Immature natural killer cell (primary cell): ENCODE data around the gene SLC26A8. TPM values are rescaled to one million over a fixed set of nuclear protein-coding genes. Genes with fewer than 3 reads are reported as not detected.
"Not testable (repeated sequence)": the region's sequence is repeated elsewhere in the genome, so short reads cannot be mapped to it uniquely, and the experiment has no call there.

Experiments used
- DNase-seq, 3 donors: peaks; one replicate each; pipeline ENCODE4 v3.0.0; 2022; ENCODE audit warnings: mixed read lengths in 1 of 3
- H3K27ac Mint-ChIP-seq, 6 donors: one replicate each; pipeline ENCODE4 v1.8.0; 2020; ENCODE audit warnings: mixed read lengths in 6 of 6, mild to moderate bottlenecking in 5 of 6, inconsistent platforms in 4 of 6, moderate library complexity in 3 of 6
- H3K27me3 Mint-ChIP-seq, 3 donors: one replicate each; pipeline ENCODE4 v1.8.0; 2020 to 2021; ENCODE audit warnings: low read depth in 3 of 3, mild to moderate bottlenecking in 3 of 3, mixed read lengths in 3 of 3, moderate library complexity in 3 of 3, inconsistent platforms in 1 of 3
- H3K36me3 Mint-ChIP-seq, 3 donors: one replicate each; pipeline ENCODE4 v1.8.0; 2020; ENCODE audit warnings: mixed read lengths in 3 of 3, inconsistent platforms in 2 of 3, mild to moderate bottlenecking in 2 of 3
- H3K4me1 Mint-ChIP-seq, 2 donors: one replicate each; pipeline ENCODE4 v1.8.0; 2020; ENCODE audit warnings: inconsistent platforms in 2 of 2, mild to moderate bottlenecking in 2 of 2, mixed read lengths in 2 of 2, moderate library complexity in 1 of 2
- H3K4me3 Mint-ChIP-seq, 5 donors: one replicate each; pipeline ENCODE4 v1.8.0; 2020; ENCODE audit warnings: mild to moderate bottlenecking in 5 of 5, mixed read lengths in 5 of 5, inconsistent platforms in 3 of 5, moderate library complexity in 3 of 5
- H3K9me3 Mint-ChIP-seq, 6 donors: one replicate each; pipeline ENCODE4 v1.8.0; 2020; ENCODE audit warnings: mild to moderate bottlenecking in 6 of 6, mixed read lengths in 6 of 6, inconsistent platforms in 4 of 6, moderate library complexity in 3 of 6
- polyA plus RNA-seq, 3 donors: library from polyadenylated mRNA; unstranded; fragments of 300-500 nt; fragmentation: Illumina TruSeq; gene quantifications; one replicate each; pipeline ENCODE4 v1.2.3, GENCODE V29; 2021

Gene SLC26A8
- polyA plus RNA-seq, 3 donors from 2014 or later: not detected

DNA sequence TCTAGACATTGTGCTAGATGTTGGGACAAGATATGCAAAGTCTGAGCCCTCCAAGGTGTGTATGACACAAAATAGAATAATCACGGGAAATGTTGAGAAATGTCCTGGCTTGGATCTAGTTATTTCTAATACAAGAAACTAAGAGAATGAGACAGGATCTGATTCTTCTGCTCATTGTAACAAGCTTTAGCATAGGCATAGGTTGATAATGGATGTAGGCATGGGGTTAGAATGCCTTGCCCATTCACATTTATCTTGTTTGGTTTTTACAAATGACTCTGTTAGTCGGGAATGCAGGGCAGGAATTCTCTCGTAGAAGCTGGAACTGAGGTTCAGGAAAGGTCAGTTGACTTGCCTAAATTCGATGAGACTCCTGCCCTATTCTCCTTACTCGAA lies 1.5 kb upstream of the SLC26A8 start:
- peaks cover 0 to 4% (median 0%) of the 10 kb centered on the region in 3 donors for H3K36me3 Mint-ChIP-seq
- no peak overlapping the region for H3K27ac Mint-ChIP-seq
- no peaks in the 10 kb centered on the region for H3K9me3 Mint-ChIP-seq
- no peak for DNase-seq
- peaks cover 0 to 21% (median 19%) of the 10 kb centered on the region in 3 donors for H3K27me3 Mint-ChIP-seq
- peaks cover 24 to 30% of the 10 kb centered on the region in 2 donors for H3K4me1 Mint-ChIP-seq
- no peak overlapping the region for H3K4me3 Mint-ChIP-seq

DNA sequence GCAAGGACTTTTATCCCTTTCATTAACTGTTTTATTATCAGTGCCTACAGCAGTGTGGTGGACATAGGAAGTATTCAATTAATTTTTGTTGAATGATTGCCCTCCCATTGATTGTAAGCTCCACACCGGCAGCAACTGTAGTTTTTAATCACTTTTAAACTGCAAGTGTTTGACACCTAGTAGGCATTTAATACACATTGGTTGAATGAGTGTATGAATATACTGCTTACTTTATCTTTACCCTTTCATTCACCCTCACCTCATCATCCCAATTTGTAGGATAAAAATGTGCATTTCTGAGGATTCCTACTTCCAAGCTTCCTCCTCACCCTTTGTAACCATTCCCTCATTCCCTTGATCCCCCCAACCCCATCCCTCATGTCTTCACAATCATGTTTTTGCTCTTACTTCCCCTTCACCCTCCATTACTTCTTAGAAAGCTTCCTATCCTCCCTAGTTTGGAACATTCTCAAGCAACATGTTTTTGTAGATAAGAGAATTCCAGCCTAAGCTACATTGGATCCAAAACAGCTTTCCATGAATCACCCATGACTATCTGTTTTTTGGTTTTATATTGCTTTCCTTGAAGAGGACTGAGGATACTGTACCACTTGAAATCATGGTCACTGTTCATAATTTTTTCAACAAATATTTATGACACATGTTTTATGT lies 955 bp upstream of the SLC26A8 start:
- no peak for DNase-seq
- Mint-ChIP-seq H3K4me1 (peaks cover 20 to 25% of the 10 kb centered on the region in 2 donors), H3K36me3 (peaks cover 0 to 4% (median 0%) of the 10 kb centered on the region in 3 donors), H3K27me3 (peaks cover 0 to 21% (median 19%) of the 10 kb centered on the region in 3 donors), H3K27ac (peak overlapping the region in 1 of 6 donors; percentile 46), H3K4me3 (no peak overlapping the region), H3K9me3 (no peaks in the 10 kb centered on the region)

DNA sequence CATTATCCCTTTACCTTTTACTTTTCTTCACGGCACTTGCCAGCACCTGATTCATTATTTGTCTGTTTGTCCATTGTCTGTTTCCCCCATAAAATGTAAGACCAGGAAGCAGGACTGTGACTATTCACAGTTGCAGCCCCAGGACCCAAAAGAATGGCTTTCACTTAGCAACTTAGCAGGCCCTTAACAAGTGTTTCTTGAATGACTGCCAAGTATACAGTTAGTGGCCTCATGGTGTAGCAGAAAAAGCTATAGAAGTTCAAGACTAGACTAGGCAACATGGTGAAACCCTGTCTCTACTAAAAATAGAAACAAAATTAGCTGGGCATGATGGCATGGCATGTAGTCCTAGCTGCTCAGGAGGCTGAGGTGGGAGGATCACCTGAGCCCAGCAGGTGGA lies 4.3 kb downstream of the SLC26A8 start:
- no peak overlapping the region for H3K4me3 Mint-ChIP-seq
- no peaks in the 10 kb centered on the region for H3K4me1 Mint-ChIP-seq
- DNase-seq: no peak
- H3K27ac Mint-ChIP-seq: no peak overlapping the region
- peaks cover 0 to 12% (median 8%) of the 10 kb centered on the region in 3 donors for H3K27me3 Mint-ChIP-seq
- H3K9me3 Mint-ChIP-seq: no peaks in the 10 kb centered on the region
- H3K36me3 Mint-ChIP-seq: peaks cover 0 to 4% (median 0%) of the 10 kb centered on the region in 3 donors

DNA sequence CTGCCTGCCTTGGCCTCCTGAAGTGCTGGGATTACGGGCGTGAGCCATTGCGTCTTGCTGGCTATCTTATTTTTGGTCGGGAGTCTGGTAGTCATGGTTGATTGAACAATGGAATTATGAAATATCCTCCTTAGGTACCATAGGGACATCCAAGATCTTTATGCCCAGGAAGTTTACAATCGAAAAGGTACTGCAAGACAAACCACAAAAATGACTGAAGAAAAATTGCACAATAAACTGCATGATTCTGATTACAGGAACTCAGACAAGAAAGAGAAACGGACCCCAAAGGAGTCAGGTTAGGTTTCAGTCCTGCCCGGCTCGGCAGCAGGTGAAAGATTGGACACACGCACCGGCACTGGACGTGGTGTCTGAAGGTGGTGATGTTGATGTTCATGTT lies 5.3 kb downstream of the SLC26A8 start:
- Mint-ChIP-seq H3K27me3 (peaks cover 0 to 10% (median 8%) of the 10 kb centered on the region in 3 donors), H3K4me1 (no peaks in the 10 kb centered on the region), H3K27ac (no peak overlapping the region), H3K36me3 (no peaks in the 10 kb centered on the region), H3K4me3 (no peak overlapping the region), H3K9me3 (no peaks in the 10 kb centered on the region)
- no peak for DNase-seq

DNA sequence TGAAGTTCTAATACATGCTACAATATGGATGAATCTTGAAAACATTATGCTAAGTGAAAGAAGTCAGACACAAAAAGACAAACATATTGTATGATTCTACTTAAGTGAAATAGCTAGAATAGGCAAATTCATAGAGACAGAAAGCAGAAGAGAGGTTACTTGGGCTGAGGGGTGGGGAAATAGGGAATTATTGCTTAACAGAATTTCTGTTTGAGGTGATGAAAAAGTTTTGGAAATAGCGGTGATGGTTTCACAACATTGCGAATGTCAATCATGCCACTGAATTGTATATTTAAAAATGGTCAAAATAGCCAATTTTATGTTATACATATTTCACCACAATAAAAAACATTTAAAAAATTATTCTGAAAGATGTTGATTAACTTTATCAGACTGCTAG lies 6.1 kb downstream of the SLC26A8 start:
- Mint-ChIP-seq H3K4me1 (no peaks in the 10 kb centered on the region), H3K4me3 (no peak overlapping the region), H3K27ac (no peak overlapping the region), H3K27me3 (peaks cover 0 to 7% (median 2%) of the 10 kb centered on the region in 3 donors), H3K36me3 (no peaks in the 10 kb centered on the region), H3K9me3 (no peaks in the 10 kb centered on the region)
- DNase-seq: no peak

DNA sequence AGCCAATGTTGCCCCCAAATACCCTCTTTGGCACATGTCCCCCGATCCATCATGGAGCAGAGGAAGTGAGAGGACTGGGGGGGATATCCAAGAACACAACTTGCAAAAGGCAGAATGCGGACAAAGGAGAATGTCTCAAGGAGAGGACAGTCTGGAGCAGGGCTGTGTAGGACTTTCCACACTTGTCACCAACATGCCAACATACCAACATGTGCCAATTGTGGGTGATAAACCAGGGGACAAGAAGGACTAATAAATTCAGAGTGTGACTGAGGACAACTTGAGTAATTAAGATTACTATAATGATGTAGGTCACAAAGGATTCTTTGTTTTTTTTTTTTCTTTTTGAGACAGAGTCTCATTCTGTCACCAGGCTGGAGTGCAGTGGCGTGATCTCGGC lies 8.8 kb downstream of the SLC26A8 start:
- DNase-seq: no peak
- Mint-ChIP-seq H3K27me3 (peaks cover 0 to 5% (median 2%) of the 10 kb centered on the region in 3 donors), H3K36me3 (no peaks in the 10 kb centered on the region), H3K4me1 (no peaks in the 10 kb centered on the region), H3K4me3 (no peak overlapping the region), H3K9me3 (no peaks in the 10 kb centered on the region), H3K27ac (no peak overlapping the region)

DNA sequence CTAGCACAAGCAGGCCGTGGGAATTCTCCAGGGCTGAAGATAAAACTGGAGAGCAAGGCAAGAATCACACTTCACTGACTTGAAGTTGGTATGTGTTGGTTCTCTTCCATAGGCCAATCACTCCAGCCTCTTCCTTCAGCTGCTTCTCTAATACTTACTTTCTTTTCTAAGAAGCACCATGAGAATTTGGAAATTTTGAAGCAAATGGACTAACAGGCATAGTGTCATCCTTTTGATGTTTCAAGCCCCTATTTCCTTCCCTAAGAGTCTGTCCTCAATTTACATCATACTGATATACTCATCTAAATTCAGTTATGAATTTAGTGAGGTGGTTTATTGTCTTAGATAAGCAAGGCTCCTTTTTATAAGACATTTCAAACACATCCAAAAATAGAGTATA lies 24.0 kb downstream of the SLC26A8 start:
- no peaks in the 10 kb centered on the region for H3K4me1 Mint-ChIP-seq
- H3K27me3 Mint-ChIP-seq: peaks cover 2 to 4% (median 2%) of the 10 kb centered on the region in 3 donors
- H3K4me3 Mint-ChIP-seq: no peak overlapping the region
- H3K9me3 Mint-ChIP-seq: no peaks in the 10 kb centered on the region
- H3K36me3 Mint-ChIP-seq: no peaks in the 10 kb centered on the region
- no peak for DNase-seq
- no peak overlapping the region for H3K27ac Mint-ChIP-seq

DNA sequence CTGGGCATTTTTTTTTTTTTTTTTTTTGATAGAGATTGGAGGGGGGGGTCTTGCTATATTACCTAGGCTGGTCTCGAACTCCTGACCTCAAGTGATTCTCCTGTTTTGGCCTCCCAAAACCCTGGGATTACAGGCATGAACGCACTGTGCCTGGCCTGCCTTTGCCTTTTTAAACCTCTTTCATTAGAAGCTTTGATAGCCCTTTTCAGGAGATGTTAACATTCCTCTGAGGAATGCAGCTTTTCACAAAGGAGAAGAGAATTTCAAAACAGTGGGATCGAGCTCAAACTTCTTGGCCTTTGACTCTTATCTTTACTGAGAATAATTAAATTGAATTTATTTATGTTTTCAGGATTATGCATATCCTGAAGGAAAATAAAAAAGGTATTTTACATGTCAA lies 31.3 kb downstream of the SLC26A8 start:
- H3K4me1 Mint-ChIP-seq: no peaks in the 10 kb centered on the region
- H3K27me3 Mint-ChIP-seq: peaks cover 0 to 8% (median 2%) of the 10 kb centered on the region in 3 donors
- no peak for DNase-seq
- H3K27ac Mint-ChIP-seq: no peak overlapping the region
- no peak overlapping the region for H3K4me3 Mint-ChIP-seq
- no peaks in the 10 kb centered on the region for H3K36me3 Mint-ChIP-seq
- H3K9me3 Mint-ChIP-seq: no peaks in the 10 kb centered on the region

DNA sequence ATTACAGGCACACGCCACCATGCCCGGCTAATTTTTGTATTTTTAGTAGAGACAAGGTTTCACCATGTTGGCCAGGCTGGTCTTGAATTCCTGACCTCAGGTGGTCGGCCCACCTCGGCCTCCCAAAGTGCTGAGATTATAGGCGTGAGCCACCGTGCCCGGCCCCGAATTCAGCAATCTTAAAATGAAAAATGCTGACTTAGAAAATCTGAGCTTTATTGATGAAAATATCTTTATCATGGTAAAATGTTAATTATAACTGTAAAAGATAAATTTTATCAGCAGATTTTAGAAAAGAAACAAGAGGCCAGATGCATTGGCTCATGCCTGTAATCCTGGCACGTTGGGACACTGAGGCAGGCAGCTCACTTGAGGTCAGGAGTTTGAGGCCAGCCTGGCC lies 36.4 kb downstream of the SLC26A8 start:
- H3K36me3 Mint-ChIP-seq, H3K9me3 Mint-ChIP-seq, DNase-seq, H3K4me1 Mint-ChIP-seq, H3K4me3 Mint-ChIP-seq, H3K27me3 Mint-ChIP-seq, H3K27ac Mint-ChIP-seq: not testable (repeated sequence)

DNA sequence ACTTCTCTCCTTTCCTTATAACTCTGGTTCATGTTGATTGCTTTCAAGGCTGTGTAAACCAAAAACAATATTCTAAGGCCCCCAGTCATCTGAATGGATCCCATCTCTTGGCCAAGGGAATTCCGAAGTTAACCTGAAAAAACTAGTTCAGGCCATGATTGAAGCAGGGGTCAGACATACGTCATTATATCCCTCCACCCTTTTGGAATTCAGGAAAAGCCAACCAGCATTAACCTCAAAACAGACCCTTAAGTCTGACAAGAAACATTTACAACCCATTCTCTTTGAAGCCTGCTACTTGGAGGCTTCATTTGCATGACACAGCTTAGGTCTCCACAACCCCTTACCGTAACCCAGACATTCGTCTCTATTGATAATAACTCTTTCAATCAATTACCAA lies 39.7 kb downstream of the SLC26A8 start:
- Mint-ChIP-seq H3K36me3 (no peaks in the 10 kb centered on the region), H3K9me3 (no peaks in the 10 kb centered on the region), H3K4me3 (no peak overlapping the region), H3K4me1 (no peaks in the 10 kb centered on the region), H3K27ac (no peak overlapping the region), H3K27me3 (peaks cover 0 to 3% (median 2%) of the 10 kb centered on the region in 3 donors)
- DNase-seq: no peak

DNA sequence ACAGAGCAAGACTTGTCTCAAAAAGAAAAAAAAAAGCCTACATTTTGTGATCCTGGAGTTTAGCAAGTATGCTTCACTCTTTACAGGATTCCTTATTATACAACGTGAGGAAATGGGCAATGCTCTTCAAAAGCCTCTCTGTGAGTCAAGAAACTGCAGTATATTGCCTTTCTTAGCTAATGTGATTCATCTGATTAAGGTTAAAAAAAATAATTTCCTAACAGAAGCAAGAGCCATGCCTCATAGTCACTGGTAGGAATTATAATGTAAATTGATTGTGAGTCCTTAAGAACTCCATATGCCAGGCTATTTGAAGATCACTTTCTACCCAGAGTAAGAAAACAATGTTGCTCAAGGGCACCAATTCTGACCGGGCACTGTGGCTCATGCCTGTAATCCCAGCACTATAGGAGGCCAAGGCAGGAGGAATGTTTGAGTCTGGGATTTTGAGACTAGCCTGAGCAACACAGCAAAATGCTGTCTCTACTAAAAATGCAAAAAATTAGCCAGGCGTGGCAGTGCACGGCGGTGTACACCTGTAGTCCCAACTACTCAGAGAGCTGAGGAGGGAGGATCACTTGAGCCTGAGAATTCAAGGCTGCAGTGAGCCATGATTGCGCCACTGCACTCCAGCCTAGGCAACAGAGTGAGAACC lies 43.3 kb downstream of the SLC26A8 start:
- Mint-ChIP-seq H3K27ac (no peak overlapping the region), H3K4me1 (no peaks in the 10 kb centered on the region), H3K36me3 (no peaks in the 10 kb centered on the region), H3K27me3 (peaks cover 0 to 3% (median 2%) of the 10 kb centered on the region in 3 donors), H3K9me3 (no peaks in the 10 kb centered on the region), H3K4me3 (no peak overlapping the region)
- DNase-seq: no peak

DNA sequence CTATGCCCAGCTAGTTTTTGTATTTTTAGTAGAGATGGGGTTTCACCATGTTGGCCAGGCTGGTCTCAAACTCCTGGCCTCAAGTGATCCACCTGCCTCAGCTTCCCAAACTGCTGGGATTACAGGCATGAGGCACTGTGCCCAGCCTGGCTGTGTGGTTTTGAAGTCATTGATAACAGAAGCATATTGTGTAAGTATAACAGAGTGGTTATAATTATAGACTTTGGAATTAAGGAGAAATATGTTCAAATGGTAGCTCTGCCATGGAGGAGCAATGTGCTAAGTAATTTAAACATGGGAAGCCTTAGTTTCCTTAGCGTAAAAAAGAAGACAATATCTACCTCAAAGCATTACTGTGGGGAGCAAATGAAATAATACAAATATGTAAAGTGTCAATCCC lies 44.3 kb downstream of the SLC26A8 start:
- not testable (repeated sequence) for H3K9me3 Mint-ChIP-seq, H3K4me3 Mint-ChIP-seq, H3K27me3 Mint-ChIP-seq, DNase-seq, H3K36me3 Mint-ChIP-seq, H3K27ac Mint-ChIP-seq, H3K4me1 Mint-ChIP-seq

DNA sequence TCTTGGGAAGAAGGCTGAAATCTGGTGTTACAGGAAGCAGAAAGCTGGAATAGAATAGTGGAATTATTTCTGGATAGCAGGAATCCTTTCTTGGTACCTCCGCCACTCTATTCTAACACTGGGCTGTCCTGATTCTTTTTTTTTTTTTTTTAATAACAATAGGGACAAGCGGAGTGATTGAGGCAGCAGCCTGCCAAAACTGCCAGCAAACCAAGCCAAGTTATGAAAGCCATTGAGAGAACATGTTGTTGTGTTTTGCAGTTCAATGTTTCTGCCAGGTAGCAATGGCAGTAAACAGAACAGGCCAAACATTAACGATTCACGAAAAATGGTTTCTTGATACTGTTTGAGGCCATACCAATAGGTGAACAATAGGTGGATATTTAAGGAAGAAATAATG lies 47.1 kb downstream of the SLC26A8 start:
- H3K4me1 Mint-ChIP-seq: no peaks in the 10 kb centered on the region
- H3K36me3 Mint-ChIP-seq: peaks cover 0 to 3% (median 0%) of the 10 kb centered on the region in 3 donors
- H3K27ac Mint-ChIP-seq: no peak overlapping the region
- H3K4me3 Mint-ChIP-seq: no peak overlapping the region
- H3K9me3 Mint-ChIP-seq: no peaks in the 10 kb centered on the region
- H3K27me3 Mint-ChIP-seq: no peaks in the 10 kb centered on the region
- no peak for DNase-seq

DNA sequence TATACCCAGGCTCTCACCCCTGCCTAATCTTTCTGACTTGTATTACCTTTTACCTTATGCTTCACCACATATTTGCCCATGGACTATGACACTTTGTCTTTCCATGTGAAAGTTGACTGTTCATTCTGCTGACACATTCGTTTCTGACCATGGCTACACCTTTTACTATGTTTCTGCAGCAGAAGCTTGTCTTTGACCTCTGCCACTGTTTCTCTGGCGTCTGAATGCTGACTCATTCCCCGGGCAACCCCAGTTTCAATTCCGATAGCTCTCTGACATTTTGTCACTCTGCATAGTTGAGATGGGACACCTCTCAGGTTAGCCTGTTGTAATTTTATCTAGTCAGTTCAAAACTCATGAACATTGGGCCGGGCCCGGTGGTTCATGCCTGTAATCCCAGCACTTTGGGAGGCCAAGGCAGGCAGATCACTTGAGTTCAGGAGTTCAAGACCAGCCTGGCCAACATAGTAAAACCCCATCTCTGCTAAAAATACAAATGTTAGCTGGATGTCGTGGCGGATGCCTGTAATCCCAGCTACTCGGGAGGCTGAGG lies 50.7 kb downstream of the SLC26A8 start:
- no peaks in the 10 kb centered on the region for H3K9me3 Mint-ChIP-seq
- H3K36me3 Mint-ChIP-seq: peaks cover 0 to 3% (median 0%) of the 10 kb centered on the region in 3 donors
- no peak overlapping the region for H3K4me3 Mint-ChIP-seq
- no peak for DNase-seq
- peaks cover 0 to 2% (median 0%) of the 10 kb centered on the region in 3 donors for H3K27me3 Mint-ChIP-seq
- no peaks in the 10 kb centered on the region for H3K4me1 Mint-ChIP-seq
- no peak overlapping the region for H3K27ac Mint-ChIP-seq
